GM18520 (cell line): ENCODE measurements around the gene BSG.
"Not testable (repeated sequence)": the region's sequence is repeated elsewhere in the genome, so short reads cannot be mapped to it uniquely, and the experiment has no call there.

ENCODE experiments used
- ATAC-seq: cut with Tn5 transposase; IDR thresholded peaks from one replicate; pipeline ENCODE4 v1.9.1; 2021; ENCODE audit not compliant: unreplicated experiment

The BSG gene

DNA sequence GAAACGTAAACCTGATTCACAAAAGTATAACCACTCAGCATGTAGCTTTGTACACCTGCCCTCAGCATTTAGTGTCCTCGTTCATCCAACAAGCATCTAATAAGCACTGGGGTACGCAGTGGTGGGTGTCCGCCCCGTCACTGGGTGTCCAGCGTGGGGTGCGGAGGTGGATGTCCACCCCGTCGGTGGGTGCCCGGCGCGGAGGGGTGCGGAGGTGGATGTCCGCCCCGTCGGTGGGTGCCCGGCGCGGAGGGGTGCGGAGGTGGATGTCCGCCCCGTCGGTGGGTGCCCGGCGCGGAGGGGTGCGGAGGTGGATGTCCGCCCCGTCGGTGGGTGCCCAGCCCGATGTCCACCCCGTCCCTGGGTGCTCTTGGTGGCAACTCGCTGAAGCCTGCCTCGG lies 12.8 kb downstream of the BSG start:
- ATAC-seq = not testable (repeated sequence)

DNA sequence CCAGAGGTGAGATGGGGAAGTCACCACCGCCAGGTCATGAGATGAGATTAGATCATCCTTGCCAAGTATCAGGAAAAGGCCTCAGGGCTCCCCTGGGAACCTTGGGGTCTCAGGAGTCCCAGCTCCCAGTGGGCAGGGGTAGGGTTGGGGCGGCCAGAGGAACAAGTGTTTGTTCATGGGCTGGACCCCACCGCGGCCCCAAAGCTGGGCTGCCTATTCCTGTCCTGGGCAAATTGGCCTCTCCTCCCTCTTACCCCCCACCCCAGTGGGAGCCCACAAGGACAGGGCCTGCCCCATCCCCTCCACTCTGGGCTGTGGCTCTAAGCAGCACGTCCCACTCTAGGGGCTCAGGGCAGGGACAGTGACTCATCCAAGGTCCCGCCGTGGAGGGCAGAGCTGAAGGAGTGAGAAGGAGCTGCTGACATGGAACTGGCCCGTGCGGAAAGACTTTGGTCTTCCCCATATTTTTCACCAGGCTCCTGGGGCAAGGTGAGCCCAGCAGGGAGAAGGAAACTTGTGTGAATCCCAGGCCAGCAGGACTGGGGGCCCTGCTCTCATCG lies 13.2 kb downstream of the BSG start:
- no peak for ATAC-seq

GRCh38 chr19:588093-588740 lies 15.8 kb downstream of the BSG start:
- no peak for ATAC-seq

GRCh38 chr19:588741-589692 lies 16.6 kb downstream of the BSG start:
- ATAC-seq = no peak

GRCh38 chr19:589693-590395 lies 17.4 kb downstream of the BSG start, which contains the start of gene HCN2:
Gene HCN2 (plus strand): TSS chr19:589881. CDS start chr19:589946, 65 bp downstream.
- no peak for ATAC-seq

DNA sequence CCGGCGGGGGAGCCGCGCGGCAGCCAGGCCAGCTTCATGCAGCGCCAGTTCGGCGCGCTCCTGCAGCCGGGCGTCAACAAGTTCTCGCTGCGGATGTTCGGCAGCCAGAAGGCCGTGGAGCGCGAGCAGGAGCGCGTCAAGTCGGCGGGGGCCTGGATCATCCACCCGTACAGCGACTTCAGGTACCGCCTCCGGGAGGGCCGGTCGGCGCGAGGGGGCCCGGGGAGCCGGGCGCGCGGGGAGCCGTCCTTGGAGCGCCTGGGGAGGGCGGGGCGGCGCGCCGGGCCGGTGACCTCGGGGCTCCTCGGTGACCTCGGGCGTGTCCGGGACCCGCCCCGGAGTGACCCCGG lies 18.0 kb downstream of the BSG start:
- no peak for ATAC-seq

DNA sequence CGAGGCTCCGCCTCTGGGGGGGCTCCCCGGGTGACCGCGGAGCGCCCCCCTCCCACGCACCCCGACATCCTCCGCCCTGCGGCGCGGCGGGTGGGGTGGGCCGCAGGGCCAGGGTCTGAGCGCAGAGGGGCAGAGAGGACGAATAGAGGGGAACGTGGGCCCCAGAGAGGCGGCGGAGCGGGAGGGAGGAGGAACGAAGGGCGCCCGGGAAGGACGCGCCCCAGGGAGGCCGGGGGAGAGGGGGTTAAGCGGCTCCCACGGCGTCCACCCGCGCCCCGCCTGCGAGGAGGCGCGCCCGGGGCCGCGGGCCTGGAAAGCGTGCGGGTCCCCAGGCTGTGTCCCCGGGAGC lies 18.3 kb downstream of the BSG start:
- ATAC-seq = no peak

DNA sequence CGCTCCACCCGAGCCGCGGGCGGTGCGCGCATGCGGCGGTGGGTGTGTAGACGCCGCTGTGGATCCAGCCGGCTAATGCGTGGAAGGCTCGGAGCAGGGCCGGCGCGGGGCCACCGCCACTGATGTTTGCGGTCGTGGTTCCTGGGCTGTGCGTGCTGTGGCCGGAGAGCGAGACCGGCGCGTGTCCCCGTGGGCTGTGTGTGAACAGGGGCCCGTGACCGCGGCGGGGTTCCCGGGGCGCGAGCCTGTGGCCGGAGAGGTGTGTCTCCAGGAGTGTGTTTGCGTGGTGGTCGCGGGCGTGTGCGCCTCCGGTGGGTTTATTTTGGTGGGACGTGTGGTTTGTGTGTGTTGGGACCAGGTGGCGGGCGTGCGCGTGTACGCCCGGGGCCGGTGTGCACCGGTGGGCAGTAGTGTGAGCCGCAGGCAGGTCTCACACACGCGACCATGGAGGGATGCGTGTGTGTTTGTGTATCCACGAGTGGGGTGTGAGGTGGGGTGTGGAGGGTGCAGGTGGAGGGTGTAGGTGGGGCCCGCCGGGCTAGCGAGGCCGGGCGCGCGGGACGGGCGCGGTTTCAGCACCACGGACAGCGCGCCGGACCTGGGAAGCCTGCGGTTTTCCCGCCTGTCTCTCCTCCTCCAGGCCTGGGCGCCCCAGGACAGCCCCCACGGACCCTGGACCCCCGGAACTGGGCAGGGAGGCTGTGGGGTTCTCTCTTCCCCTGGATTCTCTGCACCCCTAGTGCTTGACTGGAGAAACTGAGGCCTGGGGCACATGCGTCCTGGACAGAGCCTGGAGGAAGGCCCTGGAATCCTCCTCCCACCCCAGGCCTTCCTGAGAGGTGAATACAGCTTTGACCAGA lies 18.9 kb downstream of the BSG start:
- no peak for ATAC-seq

- ATAC-seq = no peak
Measured at GRCh38 chr19:592101-592500, 19.7 kb downstream of the BSG start.

GRCh38 chr19:593055-593454 lies 20.7 kb downstream of the BSG start:
- ATAC-seq = no peak

- ATAC-seq = no peak
Measured at GRCh38 chr19:593505-593904, 21.1 kb downstream of the BSG start.

DNA sequence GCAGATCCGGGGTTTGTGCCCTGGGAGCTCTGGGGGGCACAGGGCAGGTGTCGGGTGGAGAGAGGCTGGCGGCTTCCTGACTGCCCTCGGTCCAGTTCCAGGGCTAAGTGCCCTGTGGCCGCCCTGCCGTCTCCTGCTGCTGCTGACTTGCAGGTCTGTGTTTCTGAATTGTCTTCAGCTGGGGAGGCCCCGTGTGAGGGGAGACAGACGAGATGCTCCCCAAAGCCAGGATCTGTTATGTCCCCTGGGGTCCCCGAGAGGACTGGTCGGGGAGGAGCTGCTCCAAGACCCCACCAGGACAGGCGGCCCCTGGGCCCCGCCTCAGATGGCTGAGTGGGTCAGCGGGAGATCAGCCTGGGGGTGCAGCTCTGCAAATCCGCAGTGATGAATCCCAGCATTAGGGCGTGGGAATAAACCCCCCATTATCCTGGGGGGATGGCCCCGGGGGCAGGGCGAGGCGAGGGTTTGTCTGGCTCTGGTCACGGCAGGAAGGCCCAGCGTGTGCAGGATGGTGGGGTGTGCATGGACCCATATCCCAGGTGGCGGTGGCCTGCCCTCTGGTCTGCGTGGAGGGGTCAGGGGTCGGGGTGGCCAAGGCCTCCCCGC lies 22.0 kb downstream of the BSG start:
- no peak for ATAC-seq

DNA sequence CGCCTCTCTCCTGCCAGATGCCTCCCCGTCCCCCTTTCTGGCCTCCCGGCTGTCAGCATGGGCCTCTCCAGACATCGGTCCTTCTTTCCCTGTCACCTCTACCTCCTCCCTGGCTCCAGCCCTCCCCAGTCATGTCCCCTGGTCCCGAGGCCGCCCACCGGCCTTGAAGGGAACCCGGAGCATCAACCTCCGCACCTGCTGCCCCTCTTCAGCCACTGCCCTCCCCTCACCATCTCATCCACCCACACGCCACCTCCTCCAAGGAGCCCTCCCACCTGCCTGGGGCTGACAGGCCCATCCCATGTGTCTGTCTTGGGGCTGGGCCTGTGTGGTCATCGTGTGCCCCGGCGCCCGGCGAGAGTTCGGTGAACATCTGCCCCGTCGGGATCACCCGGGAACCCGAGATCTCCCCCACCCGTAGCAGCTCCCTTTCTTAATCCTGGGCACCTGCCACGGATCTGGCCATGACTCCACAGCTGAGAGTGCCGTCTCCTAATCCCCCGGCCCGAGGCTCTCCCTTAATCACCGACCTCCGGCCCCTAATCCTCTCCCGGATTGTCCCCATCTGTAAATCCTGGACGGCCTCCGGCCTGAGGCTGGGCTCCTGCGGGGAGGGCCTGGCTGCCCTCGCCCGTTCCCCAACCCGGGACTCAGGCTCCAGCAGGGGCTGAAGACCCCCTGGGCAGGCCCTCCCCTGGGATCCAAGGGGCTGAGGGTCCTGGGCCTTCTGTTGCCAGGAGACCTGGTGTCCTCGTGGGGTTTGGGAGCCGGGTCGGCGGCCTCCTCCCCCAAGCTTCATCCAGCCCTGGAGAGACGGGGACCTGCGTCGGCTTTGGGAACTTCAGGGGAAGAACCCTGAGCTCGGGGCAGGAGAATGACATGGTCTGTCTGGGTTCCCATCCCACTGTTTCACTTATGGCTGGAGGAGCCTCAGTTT lies 23.2 kb downstream of the BSG start:
- no peak for ATAC-seq

DNA sequence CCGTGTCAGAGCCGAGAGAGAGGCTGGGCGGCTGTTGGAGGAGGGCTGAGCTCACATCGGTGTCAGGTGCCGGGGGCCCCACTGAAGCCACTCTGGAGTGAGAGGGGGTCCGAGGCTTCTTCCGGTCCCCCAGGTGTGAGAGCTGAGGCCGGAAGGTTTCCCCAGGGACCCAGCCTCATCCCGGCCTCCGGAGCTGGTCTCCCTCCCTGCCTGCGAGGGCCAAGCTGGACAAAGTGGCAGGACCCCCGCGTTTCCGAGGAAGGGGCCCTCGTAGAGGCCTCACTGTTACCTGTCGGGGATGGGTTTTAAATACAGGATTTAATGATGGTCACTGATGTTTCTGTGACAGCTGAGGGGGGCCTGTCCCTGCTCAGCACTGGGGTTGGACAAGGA lies 23.9 kb downstream of the BSG start:
- no peak for ATAC-seq

GRCh38 chr19:597406-598315 lies 25.3 kb downstream of the BSG start:
- no peak for ATAC-seq

DNA sequence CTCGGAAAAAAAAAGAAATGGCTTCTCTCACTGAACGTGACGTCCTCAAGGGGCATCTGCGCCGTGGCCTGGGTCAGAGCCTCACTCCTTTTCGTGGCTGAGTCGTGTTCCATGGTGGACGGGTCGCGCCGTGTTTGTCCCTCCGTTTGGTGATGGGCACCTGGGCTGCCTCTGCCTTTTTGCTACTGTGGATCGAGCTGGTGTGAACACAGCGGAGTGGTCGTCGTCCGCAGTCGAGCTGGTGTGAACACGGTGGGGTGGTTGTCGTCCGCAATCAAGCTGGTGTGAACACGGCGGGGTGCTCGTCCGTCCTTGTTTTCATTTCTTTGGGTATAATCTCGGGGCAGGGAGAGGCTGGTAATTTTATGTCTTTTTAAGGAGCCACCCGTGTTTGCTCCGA lies 28.9 kb downstream of the BSG start:
- no peak for ATAC-seq

- no peak for ATAC-seq
Measured at GRCh38 chr19:601790-602189, 29.4 kb downstream of the BSG start.
